Measurements from ENCODE around the gene ASZ1.

The ASZ1 gene

DNA sequence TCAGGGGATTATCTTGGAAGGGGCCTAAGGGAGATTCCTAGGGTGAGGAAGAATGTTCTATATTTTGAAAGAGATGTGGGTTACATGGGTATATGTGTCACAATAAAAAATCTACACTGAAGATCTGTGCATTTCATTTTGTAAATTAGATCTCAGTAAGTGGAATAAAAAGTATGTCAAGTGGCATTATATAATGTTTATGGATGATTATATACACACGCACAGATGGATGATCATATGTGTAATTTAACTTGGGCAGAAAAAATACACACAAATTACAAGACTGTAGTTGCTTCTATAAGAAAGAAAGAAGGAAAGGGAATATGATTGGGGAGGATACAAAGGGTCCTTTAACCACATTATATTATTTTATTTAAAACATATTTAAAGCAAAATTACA, 18.5 kb downstream of the ASZ1 start:
- H3K27ac ChIP-seq (ENCODE audit: low read depth, low read length): no peak overlapping the region
- no peaks in the 10 kb centered on the region for H4K20me1 ChIP-seq (ENCODE audit: control insufficient read depth, insufficient read depth, low read depth, low read length)
- H3K9me2 ChIP-seq (replicated peaks; ENCODE audit: control insufficient read depth, low read length): no peaks in the 10 kb centered on the region
- H3F3A ChIP-seq (ENCODE audit: control insufficient read depth, insufficient read depth): no peaks in the 10 kb centered on the region
- H3K4me2 ChIP-seq (ENCODE audit: low read length): no peak overlapping the region
- 0 out of 2 replicates have a peak, but pooled peaks cover 4% of the 10 kb centered on the region for H3K27me3 ChIP-seq (ENCODE audit: control insufficient read depth, low read length)
- no peak for TF ChIP-seq CTCF (IDR thresholded peaks at IDR 0.05; ENCODE audit: low read depth, low read length, poor library complexity, severe bottlenecking)
- no peak for TF ChIP-seq EZH2phosphoT487 (IDR thresholded peaks at IDR 0.05; ENCODE audit: borderline replicate concordance, low read length)
- H3K9me3 ChIP-seq (ENCODE audit: control insufficient read depth, insufficient read depth, low read length): no peaks in the 10 kb centered on the region
- no peak overlapping the region for H3K4me3 ChIP-seq (ENCODE audit: low read length)
- H3K36me3 ChIP-seq (ENCODE audit: control insufficient read depth, low read length): no peaks in the 10 kb centered on the region
- no peaks in the 10 kb centered on the region for H3K4me1 ChIP-seq (ENCODE audit: control insufficient read depth, low read length)
- H3K79me2 ChIP-seq (ENCODE audit: control insufficient read depth, low read length): no peaks in the 10 kb centered on the region

GRCh38 chr7:117405519-117405918, 21.8 kb downstream of the ASZ1 start:
- no peak overlapping the region for H3K4me2 ChIP-seq (ENCODE audit: low read length)
- no peaks in the 10 kb centered on the region for H3K9me3 ChIP-seq (ENCODE audit: control insufficient read depth, insufficient read depth, low read length)
- no peaks in the 10 kb centered on the region for H3F3A ChIP-seq (ENCODE audit: control insufficient read depth, insufficient read depth)
- H3K79me2 ChIP-seq (ENCODE audit: control insufficient read depth, low read length): no peaks in the 10 kb centered on the region
- H3K9me2 ChIP-seq (replicated peaks; ENCODE audit: control insufficient read depth, low read length): no peaks in the 10 kb centered on the region
- no peaks in the 10 kb centered on the region for H3K36me3 ChIP-seq (ENCODE audit: control insufficient read depth, low read length)
- H3K4me1 ChIP-seq (ENCODE audit: control insufficient read depth, low read length): no peaks in the 10 kb centered on the region
- no peak overlapping the region for H3K27ac ChIP-seq (ENCODE audit: low read depth, low read length)
- H3K27me3 ChIP-seq (ENCODE audit: control insufficient read depth, low read length): 0 out of 2 replicates have a peak, but pooled peaks cover 4% of the 10 kb centered on the region
- no peak for TF ChIP-seq EZH2phosphoT487 (IDR thresholded peaks at IDR 0.05; ENCODE audit: borderline replicate concordance, low read length)
- no peak for TF ChIP-seq CTCF (IDR thresholded peaks at IDR 0.05; ENCODE audit: low read depth, low read length, poor library complexity, severe bottlenecking)
- H3K4me3 ChIP-seq (ENCODE audit: low read length): no peak overlapping the region
- no peaks in the 10 kb centered on the region for H4K20me1 ChIP-seq (ENCODE audit: control insufficient read depth, insufficient read depth, low read depth, low read length)

DNA sequence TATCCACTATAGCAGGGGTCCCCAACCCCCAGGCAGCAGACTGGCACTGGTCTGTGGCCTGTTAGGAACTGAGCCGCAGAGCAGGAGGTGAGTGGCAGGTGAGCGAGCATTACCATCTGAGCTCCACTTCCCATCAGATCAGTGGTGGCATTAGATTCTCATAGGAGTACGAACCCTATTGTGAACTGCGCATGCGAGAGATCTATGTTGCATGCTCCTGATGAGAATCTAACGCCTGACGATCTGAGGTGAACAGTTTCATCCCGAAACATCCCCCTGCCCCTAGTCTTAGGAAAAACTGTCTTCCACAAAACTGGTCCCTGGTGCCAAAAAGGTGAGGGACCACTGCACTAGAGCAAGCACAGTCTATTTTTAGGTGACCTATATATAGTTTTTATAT, 23.6 kb downstream of the ASZ1 start:
- Histone ChIP-seq H3K9me3 (ENCODE audit: control insufficient read depth, insufficient read depth, low read length) (no peaks in the 10 kb centered on the region), H3K4me1 (ENCODE audit: control insufficient read depth, low read length) (no peaks in the 10 kb centered on the region), H3K4me3 (ENCODE audit: low read length) (no peak overlapping the region), H3K27ac (ENCODE audit: low read depth, low read length) (no peak overlapping the region), H3K9me2 (replicated peaks; ENCODE audit: control insufficient read depth, low read length) (no peaks in the 10 kb centered on the region), H4K20me1 (ENCODE audit: control insufficient read depth, insufficient read depth, low read depth, low read length) (no peaks in the 10 kb centered on the region), H3K4me2 (ENCODE audit: low read length) (no peak overlapping the region), H3K27me3 (ENCODE audit: control insufficient read depth, low read length) (0 out of 2 replicates have a peak, but pooled peaks cover 4% of the 10 kb centered on the region), H3K36me3 (ENCODE audit: control insufficient read depth, low read length) (no peaks in the 10 kb centered on the region), H3K79me2 (ENCODE audit: control insufficient read depth, low read length) (no peaks in the 10 kb centered on the region), H3F3A (ENCODE audit: control insufficient read depth, insufficient read depth) (no peaks in the 10 kb centered on the region)
- TF ChIP-seq CTCF (IDR thresholded peaks at IDR 0.05; ENCODE audit: low read depth, low read length, poor library complexity, severe bottlenecking) (no peak), EZH2phosphoT487 (IDR thresholded peaks at IDR 0.05; ENCODE audit: borderline replicate concordance, low read length) (no peak)
